HAP-1 (cell line): ENCODE results near the gene SLC25A24.

ENCODE experiments used
- DNase-seq, 2 experiments: peaks; one replicate each; pipeline ENCODE4 v3.0.0-alpha.2; 2016 to 2020; ENCODE audit warnings: low spot score in 2 of 2
- H3K27me3 ChIP-seq: fragments of 250-450 bp; sonication (Bioruptor Pico); 2 replicates; pipeline ENCODE4 v1.5.1; 2020; ENCODE audit warnings: low read depth, mild to moderate bottlenecking, moderate library complexity
- H3K36me3 ChIP-seq: fragments of 250-450 bp; sonication (Bioruptor Pico); replicated peaks from 2 replicates; pipeline ENCODE4 v1.5.1; 2020; ENCODE audit warnings: mild to moderate bottlenecking
- H3K4me1 ChIP-seq: fragments of 250-450 bp; sonication (Bioruptor Pico); 2 replicates; pipeline ENCODE4 v1.5.1; 2020; ENCODE audit warnings: mild to moderate bottlenecking
- H3K4me3 ChIP-seq: fragments of 250-450 bp; sonication (Bioruptor Pico); 2 replicates; pipeline ENCODE4 v1.5.1; 2020; ENCODE audit warnings: mild to moderate bottlenecking, moderate library complexity
- H3K9me3 ChIP-seq: fragments of 250-450 bp; sonication (Bioruptor Pico); 2 replicates; pipeline ENCODE4 v1.5.1; 2020; ENCODE audit warnings: mild to moderate bottlenecking, moderate library complexity
- in situ Hi-C: fragments of 300-500 bp; cut with MboI; formaldehyde crosslinking; loops from 3 replicates; pipeline ENCODE4 v1.14.3; 2020; ENCODE audit warnings: low sequenced_read_pairs, inconsistent platforms, mixed read lengths

SLC25A24 gene

GRCh38 chr1:108117945-108118902 is 81.9 kb downstream of the SLC25A24 start:
- in situ Hi-C loops, result no loop called here
- H3K9me3 ChIP-seq, result no peaks in the 10 kb centered on the region
- H3K4me1 ChIP-seq, result no peaks in the 10 kb centered on the region
- no peak overlapping the region for H3K4me3 ChIP-seq
- no peak for DNase-seq
- no peaks in the 10 kb centered on the region for H3K36me3 ChIP-seq
- H3K27me3 ChIP-seq, result 0 out of 2 replicates have a peak, but pooled peaks cover 2% of the 10 kb centered on the region

GRCh38 chr1:108117237-108117636 is 82.9 kb downstream of the SLC25A24 start:
- no peak overlapping the region for H3K4me3 ChIP-seq

DNA sequence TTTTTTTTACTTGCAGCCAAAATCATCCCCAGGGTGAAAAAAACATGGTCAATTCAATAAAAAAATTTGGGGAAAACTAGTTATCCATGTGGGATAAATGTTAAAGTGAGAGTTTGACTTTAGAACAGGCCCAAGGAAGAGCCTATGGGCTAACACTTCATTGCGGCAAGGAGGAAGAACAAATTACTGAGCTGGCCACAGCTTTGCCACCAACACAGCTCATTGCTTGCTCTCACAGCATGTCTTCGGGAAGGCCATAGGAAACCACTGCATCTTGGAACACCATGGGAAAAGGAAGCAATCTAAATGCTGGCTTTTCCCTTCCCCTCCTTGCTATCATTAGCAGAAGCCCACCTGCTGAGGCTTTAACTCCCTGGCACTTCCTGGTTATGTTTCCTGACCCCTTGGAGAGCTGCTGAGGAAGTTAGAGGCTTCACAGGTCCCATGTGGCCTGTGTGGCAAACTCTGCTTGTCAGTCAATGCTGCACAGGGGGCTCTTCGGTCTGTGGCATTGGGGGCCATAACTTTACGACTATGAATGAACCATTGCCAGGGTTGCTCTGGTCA is 86.0 kb downstream of the SLC25A24 start:
- DNase-seq, result no peak
- Histone ChIP-seq H3K4me1 (no peaks in the 10 kb centered on the region), H3K36me3 (no peaks in the 10 kb centered on the region), H3K9me3 (no peaks in the 10 kb centered on the region), H3K4me3 (no peak overlapping the region), H3K27me3 (0 out of 2 replicates have a peak, but pooled peaks cover 2% of the 10 kb centered on the region)
- in situ Hi-C loops, result no loop called here

More at GRCh38 chr1:108117237-108117636, 82.9 kb downstream of the SLC25A24 start:
- Histone ChIP-seq H3K36me3 (no peaks in the 10 kb centered on the region), H3K4me1 (no peaks in the 10 kb centered on the region), H3K9me3 (no peaks in the 10 kb centered on the region), H3K27me3 (0 out of 2 replicates have a peak, but pooled peaks cover 2% of the 10 kb centered on the region)
- DNase-seq, result no peak
- in situ Hi-C loops, result no loop called here

- Histone ChIP-seq H3K9me3 (no peaks in the 10 kb centered on the region), H3K27me3 (0 out of 2 replicates have a peak, but pooled peaks cover 1% of the 10 kb centered on the region), H3K4me3 (no peak overlapping the region), H3K36me3 (no peaks in the 10 kb centered on the region), H3K4me1 (no peaks in the 10 kb centered on the region)
- no peak for DNase-seq
- in situ Hi-C loops, result no loop called here
Observed at GRCh38 chr1:108113496-108113895, 86.6 kb downstream of the SLC25A24 start.

- in situ Hi-C loops, result no loop called here
- Histone ChIP-seq H3K9me3 (no peaks in the 10 kb centered on the region), H3K36me3 (no peaks in the 10 kb centered on the region), H3K4me3 (no peak overlapping the region), H3K4me1 (no peaks in the 10 kb centered on the region), H3K27me3 (no peaks in the 10 kb centered on the region)
- DNase-seq, result no peak
Observed at GRCh38 chr1:108109295-108109973, 90.7 kb downstream of the SLC25A24 start.

DNA sequence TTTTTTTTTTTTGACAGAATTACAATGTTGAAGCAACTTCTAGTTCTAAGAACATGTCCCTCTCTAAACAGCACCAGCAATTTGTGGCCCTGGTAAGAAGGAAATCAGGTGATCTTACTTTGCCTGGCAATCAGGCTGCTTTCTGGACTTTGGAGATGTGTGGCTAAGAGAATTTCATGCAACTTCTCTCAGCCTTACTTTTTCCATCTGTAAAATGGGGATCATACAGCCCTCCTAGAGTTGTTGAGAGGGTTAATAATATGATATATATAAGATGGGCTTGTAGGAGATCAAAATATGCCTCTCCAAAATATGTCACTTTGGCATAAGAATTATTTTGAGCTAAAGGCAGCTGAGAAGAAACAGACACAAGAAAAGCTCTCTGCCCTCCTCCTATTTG is 92.0 kb downstream of the SLC25A24 start:
- H3K36me3 ChIP-seq, result no peaks in the 10 kb centered on the region
- no peaks in the 10 kb centered on the region for H3K27me3 ChIP-seq
- DNase-seq, result no peak
- no peaks in the 10 kb centered on the region for H3K9me3 ChIP-seq
- H3K4me3 ChIP-seq, result no peak overlapping the region
- H3K4me1 ChIP-seq, result no peaks in the 10 kb centered on the region
- in situ Hi-C loops, result no loop called here

GRCh38 chr1:108107658-108108057 is 92.5 kb downstream of the SLC25A24 start:
- Histone ChIP-seq H3K9me3 (no peaks in the 10 kb centered on the region), H3K4me3 (no peak overlapping the region), H3K36me3 (no peaks in the 10 kb centered on the region), H3K27me3 (no peaks in the 10 kb centered on the region), H3K4me1 (no peaks in the 10 kb centered on the region)
- no peak for DNase-seq
- in situ Hi-C loops, result no loop called here

DNA sequence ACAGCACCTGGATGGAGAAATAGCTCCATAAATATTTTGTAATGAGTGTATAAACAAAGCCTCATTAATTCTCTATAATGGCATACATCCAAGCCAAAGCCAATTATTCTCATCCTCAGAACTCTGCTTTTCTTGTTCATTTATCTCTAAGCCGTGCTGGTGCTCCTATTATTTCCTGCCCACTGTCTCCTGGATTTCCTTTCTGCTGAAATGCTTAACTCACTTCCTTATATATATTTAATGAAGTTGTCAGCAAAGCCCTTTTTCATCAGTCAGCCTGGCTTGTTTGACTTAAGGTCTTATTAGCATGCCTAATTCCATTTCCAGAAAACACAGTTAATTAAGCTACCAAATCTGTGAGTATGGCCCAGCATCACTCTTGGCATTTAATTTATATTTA is 93.4 kb downstream of the SLC25A24 start:
- in situ Hi-C loops, result no loop called here
- no peaks in the 10 kb centered on the region for H3K27me3 ChIP-seq
- DNase-seq, result no peak
- no peak overlapping the region for H3K4me3 ChIP-seq
- no peaks in the 10 kb centered on the region for H3K4me1 ChIP-seq
- no peaks in the 10 kb centered on the region for H3K36me3 ChIP-seq
- no peaks in the 10 kb centered on the region for H3K9me3 ChIP-seq

- Histone ChIP-seq H3K4me1 (no peaks in the 10 kb centered on the region), H3K36me3 (no peaks in the 10 kb centered on the region), H3K9me3 (no peaks in the 10 kb centered on the region), H3K27me3 (no peaks in the 10 kb centered on the region), H3K4me3 (no peak overlapping the region)
- no peak for DNase-seq
- in situ Hi-C loops, result no loop called here
Observed at GRCh38 chr1:108100148-108100547, 100.0 kb downstream of the SLC25A24 start.

DNA sequence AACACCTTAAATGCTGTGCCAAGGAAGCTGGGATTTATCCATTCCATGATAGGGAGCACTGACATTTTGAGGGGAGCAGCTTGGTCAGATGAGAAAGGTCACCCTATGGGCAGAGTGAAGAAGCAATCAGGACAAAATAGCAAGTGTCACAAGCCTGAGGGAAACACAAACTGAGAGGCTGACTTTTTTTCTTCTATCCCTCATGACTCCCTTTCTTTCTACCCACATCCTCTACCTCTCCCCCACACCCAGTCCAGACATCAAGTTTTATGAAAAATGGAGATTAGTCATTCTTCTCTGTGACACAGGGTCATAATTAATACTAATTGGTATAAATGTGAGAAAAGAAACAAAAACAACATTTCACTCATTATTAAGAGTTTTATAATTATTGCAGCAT is 103.1 kb downstream of the SLC25A24 start:
- no peaks in the 10 kb centered on the region for H3K36me3 ChIP-seq
- H3K27me3 ChIP-seq, result no peaks in the 10 kb centered on the region
- H3K4me1 ChIP-seq, result no peaks in the 10 kb centered on the region
- in situ Hi-C loops, result no loop called here
- no peak overlapping the region for H3K4me3 ChIP-seq
- DNase-seq, result no peak
- no peaks in the 10 kb centered on the region for H3K9me3 ChIP-seq

GRCh38 chr1:108096089-108096488 is 104.1 kb downstream of the SLC25A24 start:
- H3K36me3 ChIP-seq, result no peaks in the 10 kb centered on the region

DNA sequence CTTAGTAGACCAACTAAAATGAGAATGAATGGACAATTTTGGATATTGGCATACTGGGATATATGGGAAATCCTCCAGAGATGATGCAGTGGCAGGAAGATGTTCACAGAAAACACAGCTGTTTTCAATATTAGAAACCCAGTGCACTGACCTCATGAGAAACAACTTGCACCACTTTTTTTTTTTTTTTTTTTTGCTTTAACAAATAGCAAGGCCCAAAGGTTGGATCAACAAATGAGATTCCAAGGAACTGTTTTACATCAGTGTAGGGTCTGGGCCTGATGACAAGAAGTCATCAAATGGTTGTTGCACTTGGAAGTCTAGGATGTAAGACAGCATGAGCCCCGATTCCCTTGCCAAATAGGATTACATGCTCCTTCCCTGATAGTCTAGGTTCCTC is 110.7 kb downstream of the SLC25A24 start:
- H3K4me3 ChIP-seq, result no peak overlapping the region
- in situ Hi-C loops, result no loop called here
- DNase-seq, result no peak
- no peaks in the 10 kb centered on the region for H3K27me3 ChIP-seq
- no peaks in the 10 kb centered on the region for H3K36me3 ChIP-seq
- no peaks in the 10 kb centered on the region for H3K4me1 ChIP-seq
- H3K9me3 ChIP-seq, result no peaks in the 10 kb centered on the region

More at GRCh38 chr1:108096089-108096488, 104.1 kb downstream of the SLC25A24 start:
- in situ Hi-C loops, result no loop called here
- no peaks in the 10 kb centered on the region for H3K27me3 ChIP-seq
- DNase-seq, result no peak
- no peaks in the 10 kb centered on the region for H3K4me1 ChIP-seq
- H3K4me3 ChIP-seq, result no peak overlapping the region
- no peaks in the 10 kb centered on the region for H3K9me3 ChIP-seq

- DNase-seq, result no peak
- in situ Hi-C loops, result no loop called here
- H3K4me3 ChIP-seq, result no peak overlapping the region
- H3K27me3 ChIP-seq, result no peaks in the 10 kb centered on the region
- no peaks in the 10 kb centered on the region for H3K9me3 ChIP-seq
- H3K4me1 ChIP-seq, result no peaks in the 10 kb centered on the region
- no peaks in the 10 kb centered on the region for H3K36me3 ChIP-seq
Observed at GRCh38 chr1:108085628-108086027, 114.5 kb downstream of the SLC25A24 start.
